K562 (cell line): ENCODE results near the gene RBM20. TPM values are rescaled to one million over a fixed set of nuclear protein-coding genes. Genes with fewer than 3 reads are reported as not detected.

Experiments used
- ATAC-seq: fragments of 200-7000 bp; cut with Tn5 transposase; 3 replicates; pipeline ENCODE4 v1.9.1; 2020; ENCODE audit warnings: moderate library complexity
- BruUV-seq: library from RNA; stranded (reverse); fragments of 400-500 nt; replicated peaks from 2 replicates; lab custom pipeline; 2021; lab: Mats Ljungman, UMichigan
- CTCF ChIA-PET: fragments of 300-600 bp; formaldehyde crosslinking; extraction: SDS; loops from one replicate; lab custom pipeline; 2021; ENCODE audit warnings: low intra/inter-chr PET ratio; lab: Yijun Ruan, JAX
- POLR2A ChIA-PET: fragments of 300-600, 350-650 bp; sonication (Branson Sonifier 250); formaldehyde crosslinking; extraction: SDS; loops from one replicate; lab custom pipeline; 2021; ENCODE audit warnings: antibody characterized with exemption, inconsistent platforms; lab: Yijun Ruan, JAX
- DNase-seq, 4 experiments: peaks; one replicate each; pipeline versions ENCODE4 v3.0.0 to v3.0.0-alpha.2; 2011 to 2018; ENCODE audit warnings: low spot score in 3 of 4, mixed read lengths in 3 of 4; ENCODE audit errors: extremely low read depth in 1 of 4
- FAIRE-seq: peaks from 2 replicates; lab custom pipeline; 2011; peaks lifted over from hg19 to GRCh38; lab: Jason Lieb, UNC
- H2AFZ ChIP-seq: 2 replicates; pipeline ENCODE4 v1.6.0; 2011; ENCODE audit warnings: low read depth, low read length, control low read depth, inconsistent platforms
- H3K27ac ChIP-seq: fragments of 200-600 bp; 3 replicates; pipeline ENCODE4 v1.8.0; 2011; ENCODE audit warnings: low read depth, mild to moderate bottlenecking, control low read depth, inconsistent platforms, low read length, moderate library complexity, mixed read lengths; ENCODE audit errors: extremely low read depth
- H3K27me3 ChIP-seq, 2 experiments: fragments of 300-600 bp in 1 of 2; 2 replicates in 1 of 2; 3 replicates in 1 of 2; pipeline versions ENCODE4 v1.6.0 to v1.8.0; 2011; ENCODE audit warnings: inconsistent platforms in 2 of 2, low read length in 2 of 2, mild to moderate bottlenecking in 1 of 2, mixed read lengths in 1 of 2, moderate library complexity in 1 of 2; ENCODE audit not compliant: control insufficient read depth in 2 of 2, insufficient read depth in 2 of 2
- H3K36me3 ChIP-seq: fragments of 300-600 bp; 3 replicates; pipeline ENCODE4 v1.8.0; 2011; ENCODE audit warnings: mild to moderate bottlenecking, low read length, inconsistent platforms; ENCODE audit not compliant: control insufficient read depth, insufficient read depth
- H3K4me1 ChIP-seq, 2 experiments: fragments of 200-600 bp in 1 of 2; replicated peaks in 1 of 2; 2 replicates in 1 of 2; 3 replicates in 1 of 2; pipeline versions ENCODE4 v1.5.1 to v1.8.0; 2011; ENCODE audit warnings: inconsistent platforms in 2 of 2, low read length in 2 of 2, mild to moderate bottlenecking in 1 of 2, mixed read lengths in 1 of 2, moderate library complexity in 1 of 2; ENCODE audit not compliant: control insufficient read depth in 2 of 2, insufficient read depth in 2 of 2
- H3K4me2 ChIP-seq: 2 replicates; pipeline ENCODE4 v1.6.1; 2011; ENCODE audit warnings: low read length, control low read depth, inconsistent platforms, mixed read lengths; ENCODE audit not compliant: insufficient read depth
- H3K4me3 ChIP-seq: fragments of 200-600 bp; sonication (generic), shearing (Covaris generic); 2 replicates; pipeline ENCODE4 v1.5.1; 2016; ENCODE audit warnings: control low read depth, inconsistent platforms
- H3K79me2 ChIP-seq: fragments of 200-600 bp; 3 replicates; pipeline ENCODE4 v1.8.0; 2011; ENCODE audit warnings: low read length, inconsistent platforms; ENCODE audit not compliant: control insufficient read depth, insufficient read depth
- H3K9ac ChIP-seq, 2 experiments: 2 replicates each; pipeline versions ENCODE4 v1.6.0 to v1.6.1; 2011; ENCODE audit warnings: low read depth in 2 of 2, low read length in 2 of 2, control low read depth in 1 of 2, inconsistent platforms in 1 of 2, mild to moderate bottlenecking in 1 of 2, mixed read lengths in 1 of 2; ENCODE audit not compliant: insufficient read depth in 1 of 2
- H3K9me1 ChIP-seq: one replicate; pipeline ENCODE4 v1.6.0; 2011; ENCODE audit warnings: inconsistent platforms, mild to moderate bottlenecking, low read length, moderate library complexity; ENCODE audit not compliant: control insufficient read depth, insufficient read depth
- H3K9me3 ChIP-seq: replicated peaks from 2 replicates; pipeline ENCODE4 v1.5.1; 2011; ENCODE audit warnings: low read depth, low read length, inconsistent platforms; ENCODE audit not compliant: control insufficient read depth, insufficient read depth
- H4K20me1 ChIP-seq: replicated peaks from 2 replicates; pipeline ENCODE4 v1.6.1; 2011; ENCODE audit warnings: low read length, inconsistent platforms, mixed read lengths; ENCODE audit not compliant: control insufficient read depth, insufficient read depth
- BDP1 ChIP-seq: IDR thresholded peaks from 3 replicates; pipeline ENCODE4 v1.6.1; 2011; ENCODE audit not compliant: insufficient read length, insufficient read depth
- E2F8 ChIP-seq: fragments of 450-650 bp; IDR thresholded peaks from 2 replicates; pipeline ENCODE4 v1.7.1; 2018; ENCODE audit warnings: mild to moderate bottlenecking, low read depth; ENCODE audit not compliant: partially characterized antibody
- HDAC1 ChIP-seq, 2 experiments: fragments of 450-650 bp; IDR thresholded peaks; 2 replicates each; pipeline ENCODE4 v1.6.1; 2016 to 2017; ENCODE audit warnings: inconsistent platforms in 1 of 2, mild to moderate bottlenecking in 1 of 2, moderate library complexity in 1 of 2
- LCOR ChIP-seq: sonication (generic); formaldehyde crosslinking; IDR thresholded peaks from 2 replicates; pipeline ENCODE4 v1.8.0; 2022; ENCODE audit warnings: mild to moderate bottlenecking, missing genetic modification reagents
- MNT ChIP-seq, 2 experiments: fragments of 450-650 bp; conservative IDR thresholded peaks; 2 replicates each; pipeline ENCODE4 v1.6.1; 2017; ENCODE audit warnings: mild to moderate bottlenecking in 2 of 2, moderate library complexity in 2 of 2
- MTA3 ChIP-seq: fragments of 450-650 bp; formaldehyde crosslinking; IDR thresholded peaks from 2 replicates; pipeline ENCODE4 v1.6.1; 2017; ENCODE audit warnings: mild to moderate bottlenecking, borderline replicate concordance
- SNIP1 ChIP-seq: fragments of 450-650 bp; IDR thresholded peaks from 2 replicates; pipeline ENCODE4 v1.7.1; 2017; ENCODE audit warnings: low read depth, mild to moderate bottlenecking
- SRSF7 ChIP-seq: fragments of 200-400 bp; formaldehyde crosslinking; optimal IDR thresholded peaks from 2 replicates; pipeline ENCODE3; 2017; ENCODE audit warnings: mild to moderate bottlenecking, low read depth, low read length
- ZC3H4 ChIP-seq: sonication (generic); formaldehyde crosslinking; IDR thresholded peaks from 2 replicates; pipeline ENCODE4 v1.9.0; 2021; ENCODE audit warnings: missing genetic modification reagents, borderline replicate concordance
- ZNF407 ChIP-seq: fragments of 450-650 bp; IDR thresholded peaks from 2 replicates; pipeline ENCODE4 v1.6.1; 2016; ENCODE audit warnings: low read depth
- ZNF830 ChIP-seq: fragments of 250-450 bp; sonication (Bioruptor Pico); IDR thresholded peaks from 2 replicates; pipeline ENCODE4 v1.5.0; 2021; ENCODE audit warnings: mild to moderate bottlenecking
- WGBS: fragments of 100-300 bp; shearing (Covaris generic); methylation state at CpG from one replicate; pipeline ENCODE4 v1.1.6; 2016; ENCODE audit warnings: low coverage, mixed read lengths; ENCODE audit not compliant: insufficient coverage; ENCODE audit errors: missing lambda C conversion rate; 5-methylcytosine and 5-hydroxymethylcytosine counted together
- in situ Hi-C: fragments of 300-500 bp; cut with MboI; formaldehyde crosslinking; loops from 4 replicates; pipeline ENCODE4 v1.15.0; 2018; ENCODE audit warnings: inconsistent platforms, mixed read lengths
- intact Hi-C: fragments of 100-400 bp; cut with micrococcal nuclease; formaldehyde crosslinking; loops from 2 replicates; pipeline ENCODE4 v1.14.2; 2022
- polyA plus RNA-seq, 8 experiments: library from polyadenylated mRNA; depleted of rRNA in 4 of 8; stranded (reverse) in 5 of 8; unstranded in 3 of 8; fragments of >200 nt; fragmentation: Nextera tagmentation in 2 of 8; fragmentation: Illumina TruSeq in 1 of 8; extraction: Ambion mirVana in 2 of 8; extraction: Trizol in 1 of 8; gene quantifications; 2 replicates each; pipeline versions ENCODE4 v1.2.1 to v1.2.3, GENCODE V29; 2011 to 2014; ENCODE audit warnings: inconsistent platforms in 1 of 8, missing spikeins in 1 of 8
- total RNA-seq, 7 experiments: library from RNA; depleted of rRNA in 6 of 7; stranded (reverse); fragments of >200 nt in 6 of 7; fragmentation: Illumina TruSeq in 2 of 7; extraction: Trizol in 2 of 7; gene quantifications; 2 replicates each; pipeline versions ENCODE4 v1.2.1 to v1.2.3, GENCODE V29; 2011 to 2021; ENCODE audit warnings: low replicate concordance in 1 of 7

RBM20 gene
- total and polyA plus RNA-seq, 9 of the 15 experiments (the other 6 are each of a cell fraction or from before 2014, with no cell fraction given), result 0.63 to 5.7 (median 3.2) TPM

DNA sequence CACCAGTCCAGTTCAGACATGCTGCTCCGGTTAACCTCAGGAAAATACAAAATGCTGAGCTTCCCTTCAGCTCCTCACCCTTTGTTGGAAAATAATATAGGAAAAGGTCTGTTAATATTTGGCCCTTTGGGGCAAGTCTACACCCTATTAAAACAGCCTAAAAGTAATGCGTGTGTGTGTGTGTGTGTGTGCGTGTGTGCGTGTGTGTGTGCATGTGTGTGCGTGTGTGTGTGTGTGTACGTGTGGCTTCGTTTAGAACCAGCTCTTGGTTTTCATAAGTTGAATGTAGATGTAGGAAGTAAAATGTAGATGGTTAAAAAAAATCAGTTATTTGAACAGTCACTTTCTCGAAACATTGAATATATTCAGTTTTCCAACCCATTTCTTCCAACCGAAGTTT lies 166.5 kb downstream of the RBM20 start:
- Histone ChIP-seq H2AFZ (no peak overlapping the region), H3K9me1 (no peaks in the 10 kb centered on the region), H3K9me3 (no peaks in the 10 kb centered on the region), H3K79me2 (no peaks in the 10 kb centered on the region), H3K4me3 (no peak overlapping the region), H3K27me3 (no peaks in the 10 kb centered on the region), H3K4me1 (peaks cover 0 to 4% of the 10 kb centered on the region in 2 experiments; a peak in 1 of 5 replicates), H3K36me3 (peaks cover 12% of the 10 kb centered on the region; the same call in 2 of the 3 replicates), H3K27ac (no peak overlapping the region), H4K20me1 (no peaks in the 10 kb centered on the region), H3K4me2 (no peak overlapping the region), H3K9ac (no peak overlapping the region)
- ChIA-PET CTCF (interaction anchor here (0.6 kb wide), 1 partner anchor 9 kb away, joined by 3 read pairs; no protein-coding TSS in a partner anchor), POLR2A (no interaction called here)
- intact Hi-C loops, result no loop called here
- in situ Hi-C loops, result no loop called here
- ATAC-seq, result no peak
- BruUV-seq, result no TSS peak
- WGBS, result 58% methylated on average over 9 of the region's 9 CpGs
- DNase-seq, result no peak
- FAIRE-seq, result no peak
- TF ChIP-seq BDP1 (no peak), SRSF7 (no peak), LCOR (CRISPR knock-in tag) (no peak), E2F8 (no peak), SNIP1 (no peak), ZC3H4 (CRISPR knock-in tag) (no peak), ZNF830 (CRISPR knock-in tag) (no peak), MTA3 (no peak), HDAC1 (IDR thresholded peaks at IDR 0.05) (no peak), ZNF407 (no peak), MNT (conservative IDR thresholded peaks at IDR 0.05) (no peak)
